HepG2 (cell line): ENCODE results near the gene PIBF1.

Experiments used
- CHD4 ChIP-seq: fragments of 200-600 bp; sonication (generic); IDR thresholded peaks from 2 replicates; pipeline ENCODE4 v1.7.0; 2017; ENCODE audit warnings: mild to moderate bottlenecking, low read length, borderline replicate concordance
- ESRRA ChIP-seq: sonication (generic); formaldehyde crosslinking; IDR thresholded peaks from 2 replicates; pipeline ENCODE4 v1.5.1; 2020; ENCODE audit warnings: mild to moderate bottlenecking, low read depth, missing genetic modification reagents
- HDAC2 ChIP-seq: sonication (generic); formaldehyde crosslinking; IDR thresholded peaks from 2 replicates; pipeline ENCODE4 v1.4.0; 2020; ENCODE audit warnings: missing genetic modification reagents
- POLR2AphosphoS2 ChIP-seq: IDR thresholded peaks from 2 replicates; pipeline ENCODE4 v1.6.1; 2011; ENCODE audit warnings: low read depth, low read length, improper control_type of control experiment
- REST ChIP-seq, 2 experiments: IDR thresholded peaks; 2 replicates each; pipeline ENCODE4 v1.6.1; 2011 to 2012; ENCODE audit warnings: low read length in 2 of 2, borderline replicate concordance in 1 of 2, low read depth in 1 of 2, mild to moderate bottlenecking in 1 of 2, moderate library complexity in 1 of 2
- ZNF558 ChIP-seq: sonication (generic); formaldehyde crosslinking; IDR thresholded peaks from 2 replicates; pipeline ENCODE4 v1.9.0; 2022; ENCODE audit warnings: mild to moderate bottlenecking, missing genetic modification reagents, borderline replicate concordance
- ZNF709 ChIP-seq: sonication (generic); formaldehyde crosslinking; IDR thresholded peaks from 2 replicates; pipeline ENCODE4 v1.5.0; 2020; ENCODE audit warnings: mild to moderate bottlenecking, missing genetic modification reagents
- TF ChIP-seq, protein P1 (sequence below): sonication (generic); formaldehyde crosslinking; IDR thresholded peaks from 2 replicates; pipeline ENCODE4 v1.4.0; 2020; ENCODE audit warnings: missing genetic modification reagents, borderline replicate concordance

DNA sequence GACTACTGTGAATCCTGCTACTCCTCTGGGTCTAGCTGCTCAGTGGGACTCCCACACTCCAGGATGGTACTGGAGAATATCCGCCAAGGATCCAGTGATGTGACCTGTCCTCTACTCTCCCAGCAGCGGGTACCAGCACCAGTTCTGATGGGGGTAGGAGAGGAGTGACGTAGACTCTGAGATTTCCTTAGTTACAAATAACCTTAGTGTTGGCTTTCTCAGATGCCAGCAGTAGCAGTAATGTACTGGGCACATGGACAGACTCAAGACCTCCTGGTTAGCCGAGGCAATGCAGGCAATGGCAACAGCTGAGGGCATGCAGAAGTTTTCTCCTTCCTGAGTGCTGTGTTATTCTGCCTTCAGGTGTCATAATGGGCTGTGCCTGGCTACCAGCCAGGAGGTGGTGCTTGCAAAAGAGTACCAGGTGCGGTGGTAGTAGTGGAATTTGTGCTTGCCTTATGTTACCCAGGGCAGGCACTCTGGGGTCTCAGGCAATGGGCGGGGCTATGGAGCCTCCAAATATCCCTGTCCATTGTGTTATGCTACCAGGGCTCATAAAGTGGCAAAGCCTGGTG is 171.5 kb downstream of the PIBF1 start:
- TF ChIP-seq ESRRA (CRISPR knock-in tag) (no peak), ZNF558 (CRISPR knock-in tag) (no peak), REST (IDR thresholded peaks at IDR 0.05; ENCODE audit: borderline replicate concordance in 1 of 2, low read depth in 1 of 2, low read length in 2 of 2) (no peak), ZNF709 (CRISPR knock-in tag) (no peak), HDAC2 (CRISPR knock-in tag) (no peak), CHD4 (no peak), POLR2AphosphoS2 (no peak)
- TF ChIP-seq, protein P1, sequence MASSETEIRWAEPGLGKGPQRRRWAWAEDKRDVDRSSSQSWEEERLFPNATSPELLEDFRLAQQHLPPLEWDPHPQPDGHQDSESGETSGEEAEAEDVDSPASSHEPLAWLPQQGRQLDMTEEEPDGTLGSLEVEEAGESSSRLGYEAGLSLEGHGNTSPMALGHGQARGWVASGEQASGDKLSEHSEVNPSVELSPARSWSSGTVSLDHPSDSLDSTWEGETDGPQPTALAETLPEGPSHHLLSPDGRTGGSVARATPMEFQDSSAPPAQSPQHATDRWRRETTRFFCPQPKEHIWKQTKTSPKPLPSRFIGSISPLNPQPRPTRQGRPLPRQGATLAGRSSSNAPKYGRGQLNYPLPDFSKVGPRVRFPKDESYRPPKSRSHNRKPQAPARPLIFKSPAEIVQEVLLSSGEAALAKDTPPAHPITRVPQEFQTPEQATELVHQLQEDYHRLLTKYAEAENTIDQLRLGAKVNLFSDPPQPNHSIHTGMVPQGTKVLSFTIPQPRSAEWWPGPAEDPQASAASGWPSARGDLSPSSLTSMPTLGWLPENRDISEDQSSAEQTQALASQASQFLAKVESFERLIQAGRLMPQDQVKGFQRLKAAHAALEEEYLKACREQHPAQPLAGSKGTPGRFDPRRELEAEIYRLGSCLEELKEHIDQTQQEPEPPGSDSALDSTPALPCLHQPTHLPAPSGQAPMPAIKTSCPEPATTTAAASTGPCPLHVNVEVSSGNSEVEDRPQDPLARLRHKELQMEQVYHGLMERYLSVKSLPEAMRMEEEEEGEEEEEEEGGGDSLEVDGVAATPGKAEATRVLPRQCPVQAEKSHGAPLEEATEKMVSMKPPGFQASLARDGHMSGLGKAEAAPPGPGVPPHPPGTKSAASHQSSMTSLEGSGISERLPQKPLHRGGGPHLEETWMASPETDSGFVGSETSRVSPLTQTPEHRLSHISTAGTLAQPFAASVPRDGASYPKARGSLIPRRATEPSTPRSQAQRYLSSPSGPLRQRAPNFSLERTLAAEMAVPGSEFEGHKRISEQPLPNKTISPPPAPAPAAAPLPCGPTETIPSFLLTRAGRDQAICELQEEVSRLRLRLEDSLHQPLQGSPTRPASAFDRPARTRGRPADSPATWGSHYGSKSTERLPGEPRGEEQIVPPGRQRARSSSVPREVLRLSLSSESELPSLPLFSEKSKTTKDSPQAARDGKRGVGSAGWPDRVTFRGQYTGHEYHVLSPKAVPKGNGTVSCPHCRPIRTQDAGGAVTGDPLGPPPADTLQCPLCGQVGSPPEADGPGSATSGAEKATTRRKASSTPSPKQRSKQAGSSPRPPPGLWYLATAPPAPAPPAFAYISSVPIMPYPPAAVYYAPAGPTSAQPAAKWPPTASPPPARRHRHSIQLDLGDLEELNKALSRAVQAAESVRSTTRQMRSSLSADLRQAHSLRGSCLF = no peak
